HG03095 (cell line): Measurements from ENCODE around the gene MFAP3L.
"Not testable (repeated sequence)": the region's sequence is repeated elsewhere in the genome, so short reads cannot be mapped to it uniquely, and the experiment has no call there.

Source experiments
- ATAC-seq: cut with Tn5 transposase; IDR thresholded peaks from one replicate; pipeline ENCODE4 v1.9.1; 2021; ENCODE audit warnings: moderate library complexity; ENCODE audit not compliant: unreplicated experiment

Gene MFAP3L

DNA sequence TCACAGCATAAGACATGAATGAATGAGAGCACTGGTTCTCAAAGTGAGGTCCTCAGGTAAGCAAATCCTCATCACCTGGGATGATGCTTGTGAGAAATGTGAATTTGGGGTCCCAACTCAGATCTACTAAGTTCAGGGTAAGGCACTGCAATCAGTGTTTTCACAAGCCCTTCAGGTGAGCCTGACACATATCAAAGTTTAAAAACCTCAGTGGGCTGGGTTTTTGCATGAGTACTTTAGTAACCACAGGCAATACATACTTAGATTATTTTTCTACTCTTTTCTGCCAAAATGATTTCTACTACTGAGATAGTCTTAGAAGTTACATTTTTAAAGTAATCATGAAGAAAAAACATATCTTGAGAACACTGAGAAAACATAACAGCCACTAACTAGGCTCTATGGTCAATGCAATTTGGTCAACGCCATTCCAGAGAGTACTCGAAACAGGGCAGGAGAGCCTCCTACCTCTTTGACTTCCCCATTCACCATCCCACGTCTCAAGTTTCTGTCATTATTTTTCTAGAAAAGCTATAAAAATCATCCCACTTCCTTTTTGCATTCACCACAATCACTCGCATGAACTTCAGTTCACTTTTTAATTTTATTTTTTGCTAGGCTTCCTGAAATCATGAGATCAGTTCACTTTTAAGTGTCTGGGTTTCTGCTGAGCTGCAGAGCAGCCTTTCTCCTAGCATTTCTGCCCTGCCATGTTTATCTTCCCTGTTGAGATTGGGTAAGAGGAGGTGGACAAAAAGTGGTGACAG lies 73.8 kb downstream of the MFAP3L start:
- ATAC-seq, result peak; percentile 57

DNA sequence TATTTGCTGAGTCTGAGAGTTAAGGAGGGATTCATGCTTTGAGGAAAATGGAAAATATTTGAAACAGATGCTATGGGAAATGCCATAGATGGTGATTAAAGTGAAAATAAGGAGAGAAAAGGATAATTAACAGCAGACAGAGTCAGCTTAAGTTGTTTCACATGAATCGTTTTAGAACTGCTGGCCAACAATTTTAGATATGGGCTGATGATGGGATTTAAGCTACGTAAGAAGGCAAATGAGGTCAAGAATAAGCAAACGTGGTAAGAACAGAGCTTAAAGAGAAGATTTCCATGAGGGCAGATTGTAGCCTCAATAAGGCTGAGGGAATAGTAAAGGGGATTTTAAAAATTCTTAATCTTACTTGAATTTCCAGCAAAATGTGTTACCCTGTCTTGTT lies 77.9 kb downstream of the MFAP3L start:
- no peak for ATAC-seq

DNA sequence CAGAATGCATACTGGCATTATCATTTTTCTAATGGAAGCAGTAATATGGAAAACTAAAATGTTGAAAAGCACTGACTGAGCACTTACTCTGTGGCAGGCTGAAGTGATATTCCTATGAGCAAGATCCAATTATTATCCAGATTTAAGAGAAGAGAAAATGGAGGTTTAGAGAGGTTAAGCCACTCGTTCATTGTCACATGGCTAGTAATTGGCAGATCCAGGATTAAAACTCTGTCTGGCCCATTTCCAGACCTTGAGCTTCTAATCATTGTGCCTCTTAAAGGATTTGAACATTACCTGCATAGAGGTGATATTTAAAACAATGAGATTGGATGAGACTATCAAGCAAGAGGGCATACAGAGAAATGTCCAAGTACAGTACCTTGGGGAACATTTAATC lies 80.6 kb downstream of the MFAP3L start:
- no peak for ATAC-seq

DNA sequence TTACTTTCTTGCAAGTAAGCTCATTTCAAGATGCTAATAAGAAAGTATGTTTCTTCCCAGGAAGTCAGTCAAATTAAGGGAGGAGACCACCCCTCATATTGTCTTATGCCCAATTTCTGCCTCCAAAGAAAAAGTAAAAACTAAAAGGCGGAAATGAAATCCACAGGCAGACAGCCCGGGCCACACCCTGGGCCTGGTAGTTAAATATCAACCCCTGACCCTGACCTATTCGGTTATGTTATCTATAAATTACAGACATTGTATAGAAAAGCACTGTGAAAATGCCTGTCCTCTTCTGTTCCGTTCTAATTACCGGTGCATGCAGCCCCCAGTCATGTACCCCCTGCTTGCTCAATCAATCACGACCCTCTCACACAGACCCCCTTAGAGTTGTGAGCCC lies 82.6 kb downstream of the MFAP3L start:
- not testable (repeated sequence) for ATAC-seq

DNA sequence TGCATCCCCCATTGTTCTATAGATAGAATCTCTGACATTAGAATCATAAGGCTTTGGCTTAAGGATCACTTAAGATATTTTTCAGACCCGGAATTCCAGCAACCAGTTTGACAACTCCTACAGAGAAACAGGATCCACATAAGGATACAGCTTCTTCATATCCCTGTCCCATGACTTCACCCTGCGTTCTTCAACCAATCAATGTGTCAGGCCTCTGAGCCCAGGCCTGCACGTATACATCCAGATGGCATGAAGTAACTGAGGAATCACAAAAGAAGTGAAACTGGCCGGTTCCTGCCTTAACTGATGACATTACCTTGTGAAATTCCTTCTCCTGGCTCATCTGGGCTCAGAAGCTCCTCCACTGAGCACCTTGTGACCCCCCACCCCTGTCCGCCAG lies 85.1 kb downstream of the MFAP3L start:
- ATAC-seq, result no peak

DNA sequence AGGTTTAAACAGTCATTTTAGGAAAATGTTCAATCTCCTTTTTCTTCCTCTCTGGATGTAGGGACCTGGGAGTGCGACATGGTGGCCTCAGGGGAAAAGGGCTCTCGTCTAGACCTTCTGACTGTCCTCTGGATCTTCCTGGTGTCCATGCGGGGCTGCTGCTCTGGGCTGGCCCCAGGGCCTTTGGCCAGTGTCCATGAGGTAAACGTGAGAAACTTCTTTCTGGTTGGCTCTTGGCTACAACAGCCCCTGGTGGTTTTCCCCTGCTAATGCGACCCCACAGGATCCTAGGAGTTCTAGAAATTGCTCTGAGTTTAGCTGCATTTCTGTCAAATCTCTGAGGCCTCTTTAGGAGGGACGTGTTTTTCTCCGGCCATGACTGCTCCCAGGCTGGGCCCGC lies 85.7 kb downstream of the MFAP3L start:
- ATAC-seq, result no peak
